ENCODE results near the gene RGL1.

RGL1 gene

DNA sequence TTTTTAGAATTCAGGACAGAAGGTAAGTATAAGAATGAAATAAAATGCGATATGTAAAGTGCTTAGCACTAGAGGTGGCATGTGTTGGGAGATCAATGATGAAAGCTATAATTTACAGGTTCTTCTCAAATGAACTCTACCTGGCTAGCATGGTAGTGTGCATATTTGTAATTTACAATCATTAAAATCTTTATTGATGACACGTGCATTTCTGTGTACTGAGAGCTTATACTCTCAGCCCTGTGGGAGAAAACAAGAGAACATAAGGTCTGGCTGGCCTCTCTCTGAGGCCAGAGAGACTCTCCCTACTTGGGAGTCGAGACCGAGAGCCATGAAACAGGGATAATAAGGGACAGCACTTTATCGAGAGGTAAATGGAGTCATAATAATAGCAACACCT, 156.2 kb downstream of the RGL1 start:
- Histone ChIP-seq H3K4me3 (ENCODE audit: low read depth, low read length, poor library complexity, severe bottlenecking) (no peak overlapping the region), H3K9ac (ENCODE audit: low read length) (no peak overlapping the region), H3K27me3 (ENCODE audit: insufficient read depth, low read length) (no peaks in the 10 kb centered on the region), H2AFZ (ENCODE audit: low read length) (no peak overlapping the region), H3K79me2 (ENCODE audit: insufficient read depth, low read length) (no peaks in the 10 kb centered on the region), H3F3A (ENCODE audit: insufficient read depth, low read length) (no peaks in the 10 kb centered on the region), H3K36me3 (ENCODE audit: insufficient read depth, low read length) (no peaks in the 10 kb centered on the region), H4K20me1 (ENCODE audit: insufficient read depth, low read length) (no peaks in the 10 kb centered on the region), H3K4me1 (ENCODE audit: insufficient read depth, low read length, severe bottlenecking) (peaks cover 7% of the 10 kb centered on the region), H3K4me2 (ENCODE audit: low read length) (no peak overlapping the region), H3K27ac (ENCODE audit: low read depth, low read length, poor library complexity, severe bottlenecking) (no peak overlapping the region), H3K9me2 (ENCODE audit: low read depth, low read length) (no peaks in the 10 kb centered on the region), H3K9me3 (ENCODE audit: low read length) (no peaks in the 10 kb centered on the region)
- TF ChIP-seq CTCF (IDR thresholded peaks at IDR 0.05; ENCODE audit: low read length), result no peak
- no peak for TF ChIP-seq EZH2 (IDR thresholded peaks at IDR 0.05; ENCODE audit: borderline replicate concordance, low read length)

DNA sequence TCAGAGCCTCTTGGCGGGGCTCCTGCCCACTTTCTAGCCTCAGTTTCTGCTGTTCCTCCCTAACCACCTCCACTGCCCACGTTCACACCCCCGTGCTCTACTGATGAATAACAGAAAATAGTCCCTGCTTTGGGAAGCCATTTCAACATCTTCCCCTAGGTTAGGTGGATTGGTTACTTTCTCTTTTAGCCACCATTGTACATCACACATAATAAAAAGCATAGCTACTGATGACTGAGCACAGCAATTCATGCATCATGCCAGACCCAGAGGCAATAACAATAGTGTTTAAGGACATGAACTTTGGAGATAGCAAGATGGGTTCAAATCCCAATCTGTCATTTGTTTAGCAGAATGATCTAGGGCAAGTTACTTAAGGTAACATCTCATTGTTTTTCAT, 158.0 kb downstream of the RGL1 start:
- no peak overlapping the region for H3K27ac ChIP-seq (ENCODE audit: low read depth, low read length, poor library complexity, severe bottlenecking)
- no peaks in the 10 kb centered on the region for H3K27me3 ChIP-seq (ENCODE audit: insufficient read depth, low read length)
- no peak overlapping the region for H3K4me2 ChIP-seq (ENCODE audit: low read length)
- H4K20me1 ChIP-seq (ENCODE audit: insufficient read depth, low read length), result no peaks in the 10 kb centered on the region
- TF ChIP-seq EZH2 (IDR thresholded peaks at IDR 0.05; ENCODE audit: borderline replicate concordance, low read length), result no peak
- TF ChIP-seq CTCF (IDR thresholded peaks at IDR 0.05; ENCODE audit: low read length), result no peak
- no peaks in the 10 kb centered on the region for H3F3A ChIP-seq (ENCODE audit: insufficient read depth, low read length)
- H2AFZ ChIP-seq (ENCODE audit: low read length), result no peak overlapping the region
- H3K36me3 ChIP-seq (ENCODE audit: insufficient read depth, low read length), result no peaks in the 10 kb centered on the region
- H3K79me2 ChIP-seq (ENCODE audit: insufficient read depth, low read length), result no peaks in the 10 kb centered on the region
- no peak overlapping the region for H3K9ac ChIP-seq (ENCODE audit: low read length)
- H3K4me1 ChIP-seq (ENCODE audit: insufficient read depth, low read length, severe bottlenecking), result no peaks in the 10 kb centered on the region
- no peaks in the 10 kb centered on the region for H3K9me3 ChIP-seq (ENCODE audit: low read length)
- H3K4me3 ChIP-seq (ENCODE audit: low read depth, low read length, poor library complexity, severe bottlenecking), result no peak overlapping the region
- H3K9me2 ChIP-seq (ENCODE audit: low read depth, low read length), result no peaks in the 10 kb centered on the region

DNA sequence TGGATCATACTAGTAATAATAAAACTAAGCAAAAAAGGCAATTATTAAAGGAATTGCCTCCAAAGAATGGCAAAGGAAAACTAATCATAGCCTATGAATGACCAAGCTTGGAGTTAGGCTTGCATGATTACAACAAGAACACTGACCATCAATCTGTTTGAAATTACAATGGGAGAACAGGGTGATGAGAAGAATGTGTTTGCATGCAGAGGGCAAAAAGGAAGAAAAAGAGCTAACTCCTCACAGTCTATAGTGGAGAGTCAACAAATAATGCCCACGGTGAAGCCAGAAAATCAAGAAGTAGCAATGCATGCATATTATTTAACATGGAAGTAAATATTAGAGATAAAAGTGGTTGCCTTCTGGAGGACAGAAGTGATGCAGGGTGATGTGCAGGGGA, 160.8 kb downstream of the RGL1 start:
- TF ChIP-seq CTCF (IDR thresholded peaks at IDR 0.05; ENCODE audit: low read length) (no peak), EZH2 (IDR thresholded peaks at IDR 0.05; ENCODE audit: borderline replicate concordance, low read length) (no peak)
- no peaks in the 10 kb centered on the region for H3K36me3 ChIP-seq (ENCODE audit: insufficient read depth, low read length)
- no peak overlapping the region for H3K9ac ChIP-seq (ENCODE audit: low read length)

More for the DNA sequence above, 160.8 kb downstream of the RGL1 start:
- Histone ChIP-seq H2AFZ (ENCODE audit: low read length) (no peak overlapping the region), H3K4me3 (ENCODE audit: low read depth, low read length, poor library complexity, severe bottlenecking) (no peak overlapping the region), H3K9me3 (ENCODE audit: low read length) (no peaks in the 10 kb centered on the region), H3K27me3 (ENCODE audit: insufficient read depth, low read length) (no peaks in the 10 kb centered on the region), H3K9me2 (ENCODE audit: low read depth, low read length) (no peaks in the 10 kb centered on the region), H4K20me1 (ENCODE audit: insufficient read depth, low read length) (no peaks in the 10 kb centered on the region), H3K27ac (ENCODE audit: low read depth, low read length, poor library complexity, severe bottlenecking) (no peak overlapping the region), H3F3A (ENCODE audit: insufficient read depth, low read length) (no peaks in the 10 kb centered on the region), H3K79me2 (ENCODE audit: insufficient read depth, low read length) (no peaks in the 10 kb centered on the region), H3K4me1 (ENCODE audit: insufficient read depth, low read length, severe bottlenecking) (no peaks in the 10 kb centered on the region), H3K4me2 (ENCODE audit: low read length) (no peak overlapping the region)
